Prostate gland (tissue), 2 donors: Measurements from ENCODE around the gene NKX1-2. TPM values are rescaled to one million over a fixed set of nuclear protein-coding genes. Genes with fewer than 3 reads are reported as not detected.

Experiments
- DNase-seq: peaks from one replicate; pipeline ENCODE4 v3.0.0-alpha.2; 2019; ENCODE audit warnings: low spot score
- H3K27ac ChIP-seq, 2 donors: fragments of 200-600 bp; sonication (generic); 2 replicates each; pipeline ENCODE4 v1.5.1; 2017 to 2019
- H3K27me3 ChIP-seq: fragments of 200-600 bp; sonication (generic); replicated peaks from 2 replicates; pipeline ENCODE4 v1.5.1; 2019; ENCODE audit not compliant: insufficient read depth
- H3K36me3 ChIP-seq, 2 donors: fragments of 200-600 bp; sonication (generic); 1 replicate in 1 of 2; 2 replicates in 1 of 2; pipeline versions ENCODE4 v1.5.1 to v1.8.1; 2017 to 2019
- H3K4me1 ChIP-seq: fragments of 200-600 bp; sonication (generic); replicated peaks from 2 replicates; pipeline ENCODE4 v1.5.1; 2019
- H3K4me3 ChIP-seq, 2 donors: fragments of 200-600 bp; sonication (generic); 2 replicates each; pipeline ENCODE4 v1.5.1; 2017 to 2019
- H3K9me3 ChIP-seq: fragments of 200-600 bp; sonication (generic); 2 replicates; pipeline ENCODE4 v1.5.1; 2017
- POLR2A ChIP-seq: fragments of 450-650 bp; IDR thresholded peaks from one replicate; pipeline ENCODE4 v1.6.1; 2016; ENCODE audit warnings: antibody characterized with exemption, mild to moderate bottlenecking
- POLR2AphosphoS5 ChIP-seq: sonication (generic); formaldehyde crosslinking; IDR thresholded peaks from one replicate; pipeline ENCODE4 v1.6.1; 2017; ENCODE audit warnings: antibody characterized with exemption
- WGBS: methylation state at CpG from one replicate; pipeline ENCODE4 v1.1.5; 2018; 5-methylcytosine and 5-hydroxymethylcytosine counted together
- intact Hi-C: fragments of 100-400 bp; cut with DNase I; formaldehyde crosslinking; loops from one replicate; pipeline ENCODE4 v1.14.2; 2022
- total RNA-seq, 2 donors: library from RNA; depleted of rRNA; stranded (reverse); fragments of >200 nt; gene quantifications; one replicate each; pipeline ENCODE4 v1.1.0, GENCODE V29; 2016
- TF ChIP-seq, protein P1 (sequence below), 4 experiments: fragments of 200-600 bp in 2 of 4; fragments of 450-650 bp in 2 of 4; sonication (generic) in 2 of 4; IDR thresholded peaks; 1 replicate in 3 of 4; 2 replicates in 1 of 4; pipeline ENCODE4 v1.5.1; 2016 to 2019; ENCODE audit warnings: antibody characterized with exemption in 4 of 4, mild to moderate bottlenecking in 2 of 4, moderate library complexity in 2 of 4

NKX1-2 gene
- total RNA-seq, 2 donors from 2014 or later: 0.14 to 0.85 TPM

GRCh38 chr10:124415210-124415609, 34.6 kb downstream of the NKX1-2 start:
- Histone ChIP-seq H3K9me3 (no peaks in the 10 kb centered on the region), H3K4me3 (no peak overlapping the region), H3K36me3 (no peaks in the 10 kb centered on the region), H3K27me3 (no peaks in the 10 kb centered on the region), H3K4me1 (peaks cover 8% of the 10 kb centered on the region), H3K27ac (peak overlapping the region in 1 of 2 donors; percentile 9)
- DNase-seq: no peak
- intact Hi-C loops: no loop called here
- no peak for TF ChIP-seq POLR2AphosphoS5
- no peak for TF ChIP-seq POLR2A
- WGBS: 54% methylated on average over 2 of the region's 2 CpGs

DNA sequence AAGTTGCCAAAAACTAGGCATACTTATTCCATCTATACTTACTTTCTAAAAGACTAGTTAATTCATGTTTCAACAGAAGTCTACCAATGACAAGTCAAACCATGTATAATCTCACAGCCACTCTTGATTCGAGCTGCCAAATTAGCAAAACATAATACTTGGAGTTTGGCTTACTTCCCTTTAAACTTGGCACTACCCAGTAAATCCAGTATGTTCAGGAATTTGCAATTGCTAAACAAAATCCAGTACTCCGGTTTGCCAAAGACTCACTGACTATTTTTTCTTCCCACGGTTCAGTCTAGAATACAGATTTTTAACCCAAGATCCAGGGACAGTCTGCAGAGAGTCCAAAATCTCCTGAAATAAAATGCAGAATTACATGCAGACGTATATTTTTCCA, 35.8 kb downstream of the NKX1-2 start:
- intact Hi-C loops: no loop called here
- H3K27me3 ChIP-seq: no peaks in the 10 kb centered on the region
- H3K36me3 ChIP-seq: no peaks in the 10 kb centered on the region
- WGBS: 13% methylated on average over 4 of the region's 4 CpGs
- H3K9me3 ChIP-seq: no peaks in the 10 kb centered on the region
- no peak overlapping the region for H3K4me3 ChIP-seq
- no peak for DNase-seq
- peak; percentile 60 for TF ChIP-seq POLR2AphosphoS5
- TF ChIP-seq, protein P1, sequence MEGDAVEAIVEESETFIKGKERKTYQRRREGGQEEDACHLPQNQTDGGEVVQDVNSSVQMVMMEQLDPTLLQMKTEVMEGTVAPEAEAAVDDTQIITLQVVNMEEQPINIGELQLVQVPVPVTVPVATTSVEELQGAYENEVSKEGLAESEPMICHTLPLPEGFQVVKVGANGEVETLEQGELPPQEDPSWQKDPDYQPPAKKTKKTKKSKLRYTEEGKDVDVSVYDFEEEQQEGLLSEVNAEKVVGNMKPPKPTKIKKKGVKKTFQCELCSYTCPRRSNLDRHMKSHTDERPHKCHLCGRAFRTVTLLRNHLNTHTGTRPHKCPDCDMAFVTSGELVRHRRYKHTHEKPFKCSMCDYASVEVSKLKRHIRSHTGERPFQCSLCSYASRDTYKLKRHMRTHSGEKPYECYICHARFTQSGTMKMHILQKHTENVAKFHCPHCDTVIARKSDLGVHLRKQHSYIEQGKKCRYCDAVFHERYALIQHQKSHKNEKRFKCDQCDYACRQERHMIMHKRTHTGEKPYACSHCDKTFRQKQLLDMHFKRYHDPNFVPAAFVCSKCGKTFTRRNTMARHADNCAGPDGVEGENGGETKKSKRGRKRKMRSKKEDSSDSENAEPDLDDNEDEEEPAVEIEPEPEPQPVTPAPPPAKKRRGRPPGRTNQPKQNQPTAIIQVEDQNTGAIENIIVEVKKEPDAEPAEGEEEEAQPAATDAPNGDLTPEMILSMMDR (IDR thresholded peaks at IDR 0.05): no peak
- no peak overlapping the region for H3K27ac ChIP-seq
- H3K4me1 ChIP-seq: peaks cover 8% of the 10 kb centered on the region

DNA sequence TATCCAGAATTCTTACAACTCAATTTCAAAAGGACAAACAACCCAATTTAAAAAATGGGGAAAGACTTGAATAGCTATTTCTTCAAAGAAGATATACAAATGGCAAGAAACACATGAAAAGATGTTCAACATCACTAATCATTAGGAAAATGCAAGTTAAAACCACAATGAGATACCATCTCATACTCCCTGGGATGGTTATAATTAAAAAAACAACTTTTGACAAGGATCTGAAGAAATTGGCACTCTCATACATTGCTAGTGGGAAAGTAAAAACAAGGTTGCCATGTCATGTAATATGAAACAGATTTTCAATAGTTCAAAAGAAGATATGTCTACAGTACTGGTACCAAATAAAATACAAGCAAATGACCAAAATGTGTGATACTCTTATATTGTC, 40.1 kb downstream of the NKX1-2 start:
- peaks cover 0 to 5% of the 10 kb centered on the region in 2 donors for H3K36me3 ChIP-seq
- TF ChIP-seq, protein P1 (IDR thresholded peaks at IDR 0.05): no peak
- no peak for TF ChIP-seq POLR2AphosphoS5
- H3K4me3 ChIP-seq: no peak overlapping the region
- intact Hi-C loops: loop anchor here (10.0 kb wide), 1 partner anchor 1265 kb away; the partner anchor contains the start of gene HMX2
- H3K27ac ChIP-seq: no peak overlapping the region
- no peaks in the 10 kb centered on the region for H3K27me3 ChIP-seq
- no peaks in the 10 kb centered on the region for H3K4me1 ChIP-seq
- no peaks in the 10 kb centered on the region for H3K9me3 ChIP-seq
- DNase-seq: no peak

GRCh38 chr10:124408357-124408756, 41.5 kb downstream of the NKX1-2 start:
- Histone ChIP-seq H3K4me3 (no peak overlapping the region), H3K4me1 (no peaks in the 10 kb centered on the region), H3K36me3 (peaks cover 0 to 5% of the 10 kb centered on the region in 2 donors), H3K9me3 (no peaks in the 10 kb centered on the region), H3K27me3 (no peaks in the 10 kb centered on the region), H3K27ac (no peak overlapping the region)
- DNase-seq: no peak
- intact Hi-C loops: loop anchor here (10.0 kb wide), 1 partner anchor 1264 kb away; the partner anchor contains the start of gene HMX2
- TF ChIP-seq POLR2AphosphoS5: no peak
- TF ChIP-seq, protein P1 (IDR thresholded peaks at IDR 0.05): no peak
- no peak for TF ChIP-seq POLR2A
- WGBS: 77% methylated on average over 2 of the region's 2 CpGs

- Histone ChIP-seq H3K27ac (no peak overlapping the region), H3K4me3 (no peak overlapping the region), H3K36me3 (peaks cover 0 to 5% of the 10 kb centered on the region in 2 donors), H3K4me1 (no peaks in the 10 kb centered on the region), H3K9me3 (no peaks in the 10 kb centered on the region), H3K27me3 (no peaks in the 10 kb centered on the region)
- no peak for DNase-seq
- WGBS: 94% methylated on average over 2 of the region's 2 CpGs
- intact Hi-C loops: loop anchor here (10.0 kb wide), 1 partner anchor 1263 kb away; the partner anchor contains the start of gene HMX2
- no peak for TF ChIP-seq POLR2AphosphoS5
These were observed 42.4 kb downstream of the NKX1-2 start for GRCh38 chr10:124407456-124407855.

DNA sequence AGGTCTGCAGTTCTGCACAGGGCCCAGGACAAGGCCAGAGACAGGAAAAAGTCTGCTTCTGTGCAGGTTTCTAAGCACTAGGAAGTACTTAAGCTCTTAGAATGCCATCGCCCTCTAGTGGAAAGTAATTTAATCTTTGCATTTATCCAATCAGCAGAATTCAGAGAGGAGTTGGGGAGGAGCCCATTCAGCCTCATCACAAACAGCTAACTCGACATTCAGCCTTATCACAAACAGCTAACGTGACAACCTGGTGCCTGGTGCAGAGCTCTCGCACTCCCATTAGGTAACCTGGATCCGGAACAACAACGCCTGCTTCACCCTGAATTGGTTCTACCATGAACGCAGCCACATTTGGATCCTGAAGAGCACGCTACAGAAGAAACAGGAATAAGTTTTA, 46.3 kb downstream of the NKX1-2 start:
- H3K4me3 ChIP-seq: no peak overlapping the region
- 60% methylated on average over 8 of the region's 8 CpGs for WGBS
- TF ChIP-seq POLR2A (no peak), POLR2AphosphoS5 (peak; percentile 20)
- TF ChIP-seq, protein P1 (IDR thresholded peaks at IDR 0.05): peak in 3 of 4 experiments; percentile 38 to 48 (median 43)
- no peaks in the 10 kb centered on the region for H3K4me1 ChIP-seq
- no peak overlapping the region for H3K27ac ChIP-seq
- no peaks in the 10 kb centered on the region for H3K27me3 ChIP-seq
- peaks cover 0 to 5% of the 10 kb centered on the region in 2 donors for H3K36me3 ChIP-seq
- intact Hi-C loops: loop anchor here (10.0 kb wide), 1 partner anchor 1259 kb away; the partner anchor contains the start of gene HMX2
- H3K9me3 ChIP-seq: no peaks in the 10 kb centered on the region
- peak; percentile 20 for DNase-seq
